ENCODE results near the gene NANOS3.
"Not testable (repeated sequence)": the region's sequence is repeated elsewhere in the genome, so short reads cannot be mapped to it uniquely, and the experiment has no call there.

Gene NANOS3

GRCh38 chr19:13843104-13843921 is 33.6 kb upstream of the NANOS3 start:
- no peak for DNase-seq

- DNase-seq, result no peak
These were observed 32.8 kb upstream of the NANOS3 start for GRCh38 chr19:13844130-13844631.

DNA sequence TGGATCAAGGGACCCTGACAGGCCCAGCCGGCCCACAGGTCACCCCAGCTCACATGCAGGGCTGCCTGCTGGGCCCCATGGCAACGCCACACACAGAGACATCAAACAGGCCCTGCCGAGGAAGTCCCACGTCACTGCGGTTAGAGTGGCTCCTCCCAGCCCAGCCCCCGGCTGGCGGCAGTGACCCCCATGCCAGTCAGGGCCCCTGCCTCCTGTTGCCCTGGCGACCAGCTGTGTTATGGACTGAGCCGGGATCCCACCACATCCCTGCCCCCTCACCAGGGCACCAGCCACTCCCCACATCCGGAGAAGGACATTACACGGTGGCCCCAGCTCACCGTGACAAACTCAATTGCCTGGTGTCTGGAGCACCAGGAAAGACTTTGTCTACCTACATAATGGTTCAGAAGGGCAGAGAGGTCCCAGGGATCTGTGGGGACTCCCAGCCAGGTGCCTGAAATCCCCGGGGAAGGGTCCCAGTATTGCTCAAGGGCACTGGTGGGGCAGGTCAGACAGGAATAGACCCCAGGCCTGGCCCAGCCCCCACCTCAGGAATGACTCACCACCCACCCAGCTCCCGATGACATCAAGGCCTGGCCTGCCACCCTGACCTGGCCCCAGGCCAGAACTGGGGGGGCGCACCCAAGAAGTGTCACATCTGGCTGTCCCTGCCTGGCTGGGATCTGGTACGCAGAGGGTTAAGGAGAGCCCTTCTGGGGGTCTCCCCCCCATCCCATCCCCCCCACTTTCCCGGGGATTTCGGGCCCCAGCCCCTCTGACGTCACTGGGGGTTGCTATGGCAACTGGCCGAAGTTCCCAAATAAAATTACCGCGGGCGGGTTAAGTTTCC is 30.2 kb upstream of the NANOS3 start:
- DNase-seq, result peak; percentile 100

- peak; percentile 100 for DNase-seq
These were observed 29.3 kb upstream of the NANOS3 start for GRCh38 chr19:13847407-13848339.

- DNase-seq, result no peak
These were observed 28.6 kb upstream of the NANOS3 start for GRCh38 chr19:13848340-13848677.

DNA sequence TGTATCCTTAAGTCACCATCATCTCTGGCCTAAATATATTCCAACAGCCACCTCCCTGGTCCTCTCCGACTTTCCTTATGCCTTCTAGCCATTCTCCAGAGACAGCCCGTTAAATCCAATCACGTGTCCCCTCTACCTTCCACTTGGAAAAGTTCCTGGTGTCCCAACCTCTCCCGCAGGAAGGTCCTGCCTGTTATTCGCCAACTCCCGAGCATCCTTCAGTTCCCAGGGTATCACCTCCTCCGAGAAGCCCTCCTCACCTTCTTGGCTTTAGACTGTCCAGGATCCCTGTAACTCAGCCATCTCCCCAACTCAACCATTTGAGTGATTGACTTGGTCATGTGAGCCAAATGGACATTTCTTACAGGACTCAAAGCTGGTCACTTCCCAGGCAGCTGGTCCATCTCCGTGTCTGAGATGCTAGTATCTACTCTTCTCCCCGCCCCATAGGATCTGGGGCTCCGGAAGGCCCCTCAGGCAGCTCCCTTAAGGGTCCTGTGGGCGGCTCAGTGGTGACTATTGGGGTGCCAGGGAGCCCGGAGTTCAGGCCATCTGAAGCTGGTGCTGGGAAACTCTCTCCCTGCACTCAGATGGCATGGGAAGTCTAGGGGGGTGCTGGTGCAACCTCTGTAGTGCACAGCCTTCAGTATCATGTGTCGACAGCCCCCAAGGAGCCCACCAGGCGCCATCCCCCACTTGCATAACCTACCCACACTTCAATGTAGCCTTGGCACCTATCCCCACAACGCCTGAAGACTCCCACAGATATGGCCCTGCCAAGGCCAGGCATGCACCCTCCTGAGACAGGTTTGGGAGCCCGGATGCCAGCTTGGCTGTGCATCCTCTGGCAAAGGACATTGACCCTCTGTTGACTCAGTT is 27.9 kb upstream of the NANOS3 start:
- DNase-seq, result peak; percentile 75

GRCh38 chr19:13849991-13850909 is 26.7 kb upstream of the NANOS3 start:
- peak; percentile 99 for DNase-seq

GRCh38 chr19:13850910-13851733 is 25.8 kb upstream of the NANOS3 start:
- DNase-seq, result peak; percentile 80

DNA sequence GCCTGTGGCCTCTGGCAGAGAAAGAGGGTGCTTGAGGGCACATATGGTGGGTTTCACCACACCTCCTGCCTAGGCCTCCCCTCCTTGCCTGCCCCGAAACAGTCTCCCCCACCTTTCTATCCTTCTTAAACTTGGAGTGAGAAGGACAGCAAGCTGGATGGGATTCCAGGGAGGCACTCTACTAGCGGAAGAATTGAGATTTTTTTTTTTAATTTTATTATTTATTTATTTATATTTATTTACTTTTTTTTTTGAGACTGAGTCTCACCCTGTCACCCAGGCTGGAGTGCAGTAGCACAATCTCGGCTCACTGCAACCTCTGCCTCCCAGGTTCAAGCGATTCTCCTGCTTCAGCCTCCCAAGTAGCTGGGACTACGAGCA is 25.2 kb upstream of the NANOS3 start:
- not testable (repeated sequence) for DNase-seq

DNA sequence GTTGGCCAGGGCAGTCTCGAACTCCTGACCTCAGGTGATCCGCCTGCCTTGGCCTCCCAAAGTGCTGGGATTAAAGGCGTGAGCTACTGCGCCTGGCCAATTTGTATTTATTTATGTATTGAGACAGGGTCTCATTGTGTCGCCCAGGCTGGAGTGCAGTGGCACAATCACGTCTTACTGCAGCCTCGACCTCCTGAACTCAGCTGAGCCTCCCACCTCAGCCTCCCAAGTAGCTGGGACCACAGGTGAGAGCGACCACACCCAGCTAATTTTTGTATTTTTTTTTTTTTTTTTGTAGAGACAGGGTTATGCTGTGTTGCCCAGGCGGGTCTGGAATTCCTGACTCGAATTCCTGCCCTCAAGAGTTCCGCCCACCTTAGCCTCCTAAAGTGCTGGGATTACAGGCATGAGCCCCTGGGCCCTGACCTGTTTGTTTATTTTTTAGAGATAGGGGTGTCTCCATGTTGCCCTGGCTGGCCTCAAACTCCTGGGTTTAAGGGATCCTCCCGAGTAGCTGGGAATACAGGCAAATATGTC is 24.7 kb upstream of the NANOS3 start:
- not testable (repeated sequence) for DNase-seq

DNA sequence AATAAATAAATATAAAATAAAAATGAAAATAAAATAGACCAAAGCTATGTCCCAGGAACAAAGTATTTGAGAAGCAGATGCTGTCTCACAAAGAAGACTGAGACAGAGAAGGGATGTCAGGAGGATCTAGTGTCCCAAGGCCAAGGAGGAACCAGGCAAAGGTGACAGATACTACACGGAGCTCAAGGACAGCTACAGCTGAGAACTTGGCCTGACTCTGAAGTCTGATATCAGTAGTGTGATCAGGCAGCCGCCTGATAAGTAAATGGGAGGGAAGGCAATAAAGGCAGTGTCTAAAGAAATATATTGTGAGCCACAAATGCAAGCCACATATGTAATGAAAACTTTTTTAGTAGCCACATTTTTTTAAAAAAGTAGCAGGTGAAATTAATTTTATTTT is 20.4 kb upstream of the NANOS3 start:
- DNase-seq, result peak; percentile 87

- peak; percentile 85 for DNase-seq
These were observed 17.5 kb upstream of the NANOS3 start for GRCh38 chr19:13859361-13859880.

GRCh38 chr19:13860679-13861391 is 16.1 kb upstream of the NANOS3 start:
- no peak for DNase-seq

- no peak for DNase-seq
These were observed 15.6 kb upstream of the NANOS3 start for GRCh38 chr19:13861392-13861713.

DNA sequence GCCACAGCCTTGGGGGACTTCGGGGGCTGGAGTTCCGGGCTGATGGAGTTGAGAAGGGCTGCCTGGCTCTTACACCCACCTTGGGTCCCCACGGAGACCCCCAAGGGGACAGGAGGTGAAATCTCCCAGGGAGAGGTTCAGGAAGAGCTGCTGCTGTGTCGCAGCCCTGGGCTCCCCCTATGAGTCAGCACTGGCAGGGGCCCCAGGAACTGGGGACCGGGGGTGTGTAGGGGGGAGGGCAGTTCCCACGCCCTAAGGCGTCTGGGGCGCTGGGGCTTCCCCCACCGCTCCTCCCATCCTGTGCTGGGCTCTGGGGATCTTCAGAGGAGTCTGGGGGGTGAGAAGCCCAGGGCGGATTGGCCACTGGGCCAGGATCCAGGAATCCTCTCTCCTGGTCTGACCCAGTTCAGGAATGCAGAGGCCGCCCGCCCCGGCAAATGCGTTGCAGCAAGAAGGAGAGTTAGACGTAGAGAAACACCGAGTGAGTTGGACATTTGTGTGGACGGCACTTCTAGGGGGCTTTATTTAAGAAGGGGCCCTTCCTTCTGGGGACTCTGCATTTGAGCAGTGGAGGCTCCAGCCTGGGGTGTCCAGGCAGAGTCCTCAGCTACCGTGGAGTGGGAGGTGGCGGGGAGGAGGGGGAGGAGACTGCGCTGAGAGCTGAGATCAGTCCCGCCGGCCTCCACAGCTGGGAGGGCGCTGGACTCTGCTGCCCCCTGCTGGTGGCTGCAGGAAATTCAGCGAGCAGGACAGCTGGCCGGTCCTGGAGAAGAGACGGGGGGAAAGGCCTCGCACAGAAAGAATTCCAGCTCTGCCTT is 15.0 kb upstream of the NANOS3 start:
- DNase-seq, result peak; percentile 100

GRCh38 chr19:13864046-13864666 is 12.8 kb upstream of the NANOS3 start:
- DNase-seq, result peak; percentile 66
